ENCODE data around the gene DMP1. TPM values are rescaled to one million over a fixed set of nuclear protein-coding genes. Genes with fewer than 3 reads are reported as not detected.

Gene DMP1
- total RNA-seq, 2 experiments from 2014 or later, result not detected

DNA sequence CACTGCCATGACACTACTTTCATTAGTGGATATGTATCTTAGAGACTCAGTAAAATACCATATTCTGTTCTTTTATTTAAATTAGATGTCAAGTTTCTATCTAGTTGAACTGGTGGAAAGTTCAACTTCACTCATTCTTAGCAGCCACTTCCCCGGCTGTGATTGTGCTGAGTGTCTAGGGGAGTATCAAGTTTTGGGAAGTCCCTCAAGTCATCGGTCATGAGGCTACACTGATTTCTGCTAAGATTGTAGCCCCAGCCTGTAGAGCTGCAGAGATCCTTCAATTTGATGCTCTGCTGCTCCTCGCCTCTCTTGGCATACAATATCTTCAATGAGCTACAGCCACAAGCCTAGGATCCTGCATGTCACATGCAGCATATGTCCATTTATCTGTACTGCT lies 53.9 kb downstream of the DMP1 start:
- BruUV-seq (replicated peaks), result no TSS peak
- DNase-seq (ENCODE audit: low spot score), result no peak
- Histone ChIP-seq H4K20me1 (ENCODE audit: insufficient read depth, low read length) (no peaks in the 10 kb centered on the region), H3K36me3 (ENCODE audit: insufficient read depth, low read length) (no peaks in the 10 kb centered on the region), H3K4me1 (ENCODE audit: insufficient read depth, low read length, poor library complexity, severe bottlenecking) (no peaks in the 10 kb centered on the region), H3K27ac (ENCODE audit: low read depth, low read length, poor library complexity, severe bottlenecking) (no peak overlapping the region), H3K79me2 (ENCODE audit: insufficient read depth, low read depth, low read length) (no peaks in the 10 kb centered on the region), H3K4me2 (ENCODE audit: low read length) (no peak overlapping the region), H2AFZ (ENCODE audit: low read length) (no peak overlapping the region), H3K9me2 (ENCODE audit: insufficient read depth, low read length) (no peaks in the 10 kb centered on the region), H3K4me3 (ENCODE audit: low read depth, low read length, poor library complexity, severe bottlenecking) (no peak overlapping the region), H3K9me3 (ENCODE audit: low read length) (no peaks in the 10 kb centered on the region)
- ChIA-PET CTCF (ENCODE audit: unreplicated experiment) (no interaction called here), POLR2A (no interaction called here)
- TF ChIP-seq, protein P1, sequence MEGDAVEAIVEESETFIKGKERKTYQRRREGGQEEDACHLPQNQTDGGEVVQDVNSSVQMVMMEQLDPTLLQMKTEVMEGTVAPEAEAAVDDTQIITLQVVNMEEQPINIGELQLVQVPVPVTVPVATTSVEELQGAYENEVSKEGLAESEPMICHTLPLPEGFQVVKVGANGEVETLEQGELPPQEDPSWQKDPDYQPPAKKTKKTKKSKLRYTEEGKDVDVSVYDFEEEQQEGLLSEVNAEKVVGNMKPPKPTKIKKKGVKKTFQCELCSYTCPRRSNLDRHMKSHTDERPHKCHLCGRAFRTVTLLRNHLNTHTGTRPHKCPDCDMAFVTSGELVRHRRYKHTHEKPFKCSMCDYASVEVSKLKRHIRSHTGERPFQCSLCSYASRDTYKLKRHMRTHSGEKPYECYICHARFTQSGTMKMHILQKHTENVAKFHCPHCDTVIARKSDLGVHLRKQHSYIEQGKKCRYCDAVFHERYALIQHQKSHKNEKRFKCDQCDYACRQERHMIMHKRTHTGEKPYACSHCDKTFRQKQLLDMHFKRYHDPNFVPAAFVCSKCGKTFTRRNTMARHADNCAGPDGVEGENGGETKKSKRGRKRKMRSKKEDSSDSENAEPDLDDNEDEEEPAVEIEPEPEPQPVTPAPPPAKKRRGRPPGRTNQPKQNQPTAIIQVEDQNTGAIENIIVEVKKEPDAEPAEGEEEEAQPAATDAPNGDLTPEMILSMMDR (conservative IDR thresholded peaks at IDR 0.05; ENCODE audit: low read length), result no peak
- TF ChIP-seq EZH2phosphoT487 (IDR thresholded peaks at IDR 0.05; ENCODE audit: borderline replicate concordance, low read depth, low read length), result no peak
- intact Hi-C loops (cut with micrococcal nuclease; ENCODE audit: unreplicated experiment), result loop anchor here (2.0 kb wide), 1 partner anchor 21 kb away; no protein-coding TSS in a partner anchor

DNA sequence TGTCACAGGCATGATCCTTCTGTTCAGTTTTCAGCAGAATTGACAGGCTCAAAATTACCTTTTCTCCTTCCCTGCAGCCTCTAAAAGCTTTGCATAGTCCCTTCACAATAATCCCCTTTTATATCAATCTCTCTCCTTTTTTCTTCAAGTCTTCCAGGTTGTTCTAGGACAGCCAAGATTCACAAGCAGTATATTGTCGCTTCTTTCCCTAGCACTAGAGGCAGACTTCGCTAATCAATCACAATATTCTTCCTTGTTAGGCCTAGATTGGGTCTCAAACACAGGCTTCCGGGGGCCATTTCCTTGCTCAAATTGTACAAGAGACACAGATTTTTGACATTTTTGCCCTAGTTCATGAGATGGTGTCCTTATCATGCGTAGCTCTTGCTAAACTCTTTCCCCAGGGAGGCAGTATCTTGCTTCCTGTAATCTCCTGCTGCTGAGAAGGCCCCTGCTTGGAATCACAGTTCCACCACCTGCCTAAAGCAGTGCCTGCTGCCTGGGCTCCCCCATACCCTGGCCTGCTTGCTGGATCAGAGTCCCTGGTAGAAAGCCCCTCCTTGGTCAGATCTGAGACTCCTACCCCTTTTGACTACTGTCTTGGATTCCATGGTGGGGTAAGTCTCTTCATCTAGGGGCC lies 57.3 kb downstream of the DMP1 start:
- no peaks in the 10 kb centered on the region for H3K9me2 ChIP-seq (ENCODE audit: insufficient read depth, low read length)
- no TSS peak for BruUV-seq (replicated peaks)
- POLR2A ChIA-PET, result no interaction called here
- H3K27ac ChIP-seq (ENCODE audit: low read depth, low read length, poor library complexity, severe bottlenecking), result no peak overlapping the region
- no peak overlapping the region for H3K4me2 ChIP-seq (ENCODE audit: low read length)
- no peaks in the 10 kb centered on the region for H3K9me3 ChIP-seq (ENCODE audit: low read length)
- CTCF ChIA-PET (ENCODE audit: unreplicated experiment), result no interaction called here
- no peaks in the 10 kb centered on the region for H4K20me1 ChIP-seq (ENCODE audit: insufficient read depth, low read length)
- TF ChIP-seq, protein P1 (conservative IDR thresholded peaks at IDR 0.05; ENCODE audit: low read length), result no peak
- TF ChIP-seq EZH2phosphoT487 (IDR thresholded peaks at IDR 0.05; ENCODE audit: borderline replicate concordance, low read depth, low read length), result no peak
- no peak overlapping the region for H3K4me3 ChIP-seq (ENCODE audit: low read depth, low read length, poor library complexity, severe bottlenecking)
- no peaks in the 10 kb centered on the region for H3K4me1 ChIP-seq (ENCODE audit: insufficient read depth, low read length, poor library complexity, severe bottlenecking)
- intact Hi-C loops (cut with micrococcal nuclease; ENCODE audit: unreplicated experiment), result no loop called here
- H2AFZ ChIP-seq (ENCODE audit: low read length), result no peak overlapping the region
- no peaks in the 10 kb centered on the region for H3K36me3 ChIP-seq (ENCODE audit: insufficient read depth, low read length)
- H3K79me2 ChIP-seq (ENCODE audit: insufficient read depth, low read depth, low read length), result no peaks in the 10 kb centered on the region
- no peak for DNase-seq (ENCODE audit: low spot score)

Other genes starting within 250 kb of the DMP1 start
- 9.0 and 11.4 TPM in 2 replicates for gene NUDT9, start 227.7 kb upstream of the DMP1 start, total RNA-seq (2014; rRNA removed; shearing (Covaris generic))
- 13.8 and 16.5 TPM in 2 replicates for gene NUDT9, start 227.7 kb upstream of the DMP1 start, total RNA-seq (2022)
- not detected in 2 replicates for gene SPARCL1, start 120.9 kb upstream of the DMP1 start, total RNA-seq (2014; rRNA removed; shearing (Covaris generic))
- gene SPARCL1, start 120.9 kb upstream of the DMP1 start, total RNA-seq (2022), result not detected in 2 replicates
- gene DSPP, start 41.8 kb upstream of the DMP1 start, total RNA-seq (2014; rRNA removed; shearing (Covaris generic)), result not detected in 2 replicates
- gene DSPP, start 41.8 kb upstream of the DMP1 start, total RNA-seq (2022), result not detected in 2 replicates
- gene IBSP, start 149.3 kb downstream of the DMP1 start, total RNA-seq (2014; rRNA removed; shearing (Covaris generic)), result 0.09 TPM in 1 of 2 replicates, not detected in the other
- gene IBSP, start 149.3 kb downstream of the DMP1 start, total RNA-seq (2022), result not detected in 2 replicates
- gene MEPE, start 182.7 kb downstream of the DMP1 start, total RNA-seq (2014; rRNA removed; shearing (Covaris generic)), result not detected in 2 replicates
- gene MEPE, start 182.7 kb downstream of the DMP1 start, total RNA-seq (2022), result not detected in 2 replicates